Rectal smooth muscle tissue (tissue), 1 donor: ENCODE data around the gene MMS19.

Experiments
- H3K27ac ChIP-seq: one replicate; pipeline ENCODE4 v1.7.0; 2013; ENCODE audit warnings: low read depth, low read length, inconsistent platforms
- H3K27me3 ChIP-seq: one replicate; pipeline ENCODE4 v1.7.0; 2013; ENCODE audit warnings: low read length; ENCODE audit not compliant: control insufficient read depth, insufficient read depth
- H3K36me3 ChIP-seq: one replicate; pipeline ENCODE4 v1.7.0; 2013; ENCODE audit warnings: low read length; ENCODE audit not compliant: control insufficient read depth, insufficient read depth
- H3K4me1 ChIP-seq: one replicate; pipeline ENCODE4 v1.7.0; 2013; ENCODE audit warnings: low read length; ENCODE audit not compliant: control insufficient read depth, insufficient read depth
- H3K4me3 ChIP-seq: one replicate; pipeline ENCODE4 v1.7.0; 2013; ENCODE audit warnings: low read length
- H3K9ac ChIP-seq: one replicate; pipeline ENCODE4 v1.7.0; 2013; ENCODE audit warnings: low read length

Gene MMS19

DNA sequence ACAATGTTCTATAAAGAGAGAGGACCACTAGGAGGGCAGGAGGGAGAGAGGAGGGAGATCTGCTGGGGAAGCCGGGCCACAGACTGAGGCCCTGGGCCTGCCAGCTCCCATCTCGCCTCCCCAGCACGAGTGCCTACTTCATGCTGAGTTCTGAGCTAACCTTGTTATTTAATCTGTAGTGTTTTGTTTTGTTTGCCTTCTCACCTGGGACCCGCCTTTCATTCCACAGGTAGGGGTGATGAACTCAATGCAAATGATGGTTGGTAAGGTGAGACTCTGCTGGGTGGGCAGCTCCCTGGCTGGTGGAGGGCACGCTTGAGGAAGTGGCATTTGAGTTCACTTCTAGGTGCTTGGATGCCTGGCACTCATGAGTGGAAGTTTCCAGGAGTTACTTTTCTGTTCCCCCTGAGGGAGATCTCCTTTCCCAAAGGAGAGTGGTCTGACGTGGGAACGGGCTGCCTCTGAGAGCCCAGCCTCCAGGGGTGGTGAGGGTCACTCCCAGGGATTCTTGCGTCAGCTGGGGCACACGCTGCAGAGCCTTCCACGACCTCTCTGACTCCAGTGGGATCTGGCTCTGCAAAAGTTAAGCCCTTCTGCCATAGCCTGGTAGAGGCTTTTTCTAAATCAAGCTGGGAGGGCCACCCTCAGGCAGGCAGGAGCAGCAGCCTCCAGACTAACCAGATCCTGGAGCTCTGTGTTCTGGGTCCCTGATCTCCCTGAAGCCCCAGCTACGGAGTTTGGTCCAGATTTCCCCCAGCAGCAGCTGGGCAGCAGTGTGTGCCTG lies 22.9 kb upstream of the MMS19 start:
- Histone ChIP-seq H3K27ac (no peak overlapping the region), H3K9ac (no peak overlapping the region), H3K4me1 (peaks cover 2% of the 10 kb centered on the region), H3K27me3 (no peaks in the 10 kb centered on the region), H3K4me3 (no peak overlapping the region), H3K36me3 (no peaks in the 10 kb centered on the region)

DNA sequence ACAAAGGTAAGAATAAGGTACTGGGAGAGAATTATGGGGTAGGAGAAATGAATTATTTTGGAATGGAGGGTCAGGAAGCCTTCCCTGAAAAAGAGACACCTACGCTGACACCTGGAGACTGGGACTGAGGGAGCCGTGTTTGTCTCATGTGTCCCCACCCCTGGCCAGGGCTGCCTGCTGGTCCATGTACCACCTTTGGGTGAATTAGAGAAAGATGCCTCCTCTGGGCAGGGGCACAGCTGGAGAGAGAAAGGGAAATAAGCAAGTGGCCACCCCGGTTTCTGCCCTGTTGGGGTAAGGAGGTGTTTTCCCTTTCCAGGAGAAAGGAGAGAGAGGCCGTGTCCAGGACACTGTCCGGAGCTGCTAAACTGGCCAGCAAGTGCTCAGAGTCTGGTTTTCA lies 22.3 kb upstream of the MMS19 start:
- H3K27ac ChIP-seq, result no peak overlapping the region
- H3K36me3 ChIP-seq, result no peaks in the 10 kb centered on the region
- H3K4me3 ChIP-seq, result no peak overlapping the region
- no peak overlapping the region for H3K9ac ChIP-seq
- H3K4me1 ChIP-seq, result peaks cover 2% of the 10 kb centered on the region
- H3K27me3 ChIP-seq, result no peaks in the 10 kb centered on the region

DNA sequence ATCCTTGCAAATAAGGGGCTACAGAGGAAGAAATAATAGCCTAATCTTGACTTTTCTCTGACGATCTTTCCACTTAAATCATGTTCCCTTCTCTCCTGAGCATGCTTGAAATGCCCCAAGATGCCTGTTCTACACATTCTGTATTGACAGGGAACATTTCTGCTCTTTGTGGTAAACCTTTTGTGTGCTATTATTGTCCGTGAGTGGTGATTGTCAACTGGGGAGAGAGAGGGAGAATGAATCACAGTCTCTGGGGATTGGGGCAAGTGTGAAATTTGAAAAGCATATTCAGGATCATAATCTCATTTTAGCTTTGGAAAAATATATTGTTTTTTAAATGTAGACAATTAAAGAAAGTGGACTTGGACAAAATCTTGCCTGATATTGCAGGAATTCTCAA lies 21.1 kb upstream of the MMS19 start:
- no peak overlapping the region for H3K9ac ChIP-seq
- no peaks in the 10 kb centered on the region for H3K27me3 ChIP-seq
- no peak overlapping the region for H3K27ac ChIP-seq
- H3K4me3 ChIP-seq, result no peak overlapping the region
- no peaks in the 10 kb centered on the region for H3K36me3 ChIP-seq
- peaks cover 2% of the 10 kb centered on the region for H3K4me1 ChIP-seq

DNA sequence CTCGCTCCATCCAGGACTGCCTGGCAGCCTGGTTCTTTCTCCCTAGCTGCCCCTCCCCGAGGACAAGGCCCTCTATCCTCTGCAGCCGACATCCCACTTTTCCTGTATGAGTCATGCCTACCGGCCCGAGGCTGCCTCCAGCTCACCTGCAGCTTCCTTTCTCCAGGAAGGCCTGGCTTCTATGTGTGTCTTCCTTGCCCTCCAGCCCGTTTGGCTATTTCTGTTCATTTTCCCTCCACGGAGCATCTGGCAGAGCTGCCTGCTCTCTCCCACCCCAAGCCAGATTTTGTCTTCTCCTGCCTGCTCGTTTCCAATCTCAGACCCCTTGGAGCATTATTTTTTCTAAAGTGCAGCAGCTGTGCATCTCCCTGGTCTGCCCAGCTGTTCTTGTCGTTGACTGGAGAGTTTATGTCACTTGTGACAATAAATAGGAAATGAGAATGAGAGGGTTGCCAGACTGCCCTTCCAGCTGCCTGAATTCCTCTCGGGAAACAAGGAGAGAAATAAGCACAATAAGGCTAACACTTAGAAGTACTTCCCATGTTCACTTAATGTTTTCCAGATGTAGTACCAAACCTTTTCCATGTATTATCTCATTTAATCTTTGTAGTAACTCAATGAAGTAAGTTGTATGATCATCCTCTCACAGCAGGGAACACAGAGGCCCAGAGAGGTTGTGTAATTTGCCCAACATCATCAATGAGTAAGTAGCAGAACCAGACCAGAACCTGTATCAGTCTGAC lies 20.2 kb upstream of the MMS19 start:
- Histone ChIP-seq H3K36me3 (no peaks in the 10 kb centered on the region), H3K4me3 (no peak overlapping the region), H3K4me1 (peaks cover 2% of the 10 kb centered on the region), H3K27me3 (no peaks in the 10 kb centered on the region), H3K27ac (peak overlapping the region; percentile 7), H3K9ac (no peak overlapping the region)

DNA sequence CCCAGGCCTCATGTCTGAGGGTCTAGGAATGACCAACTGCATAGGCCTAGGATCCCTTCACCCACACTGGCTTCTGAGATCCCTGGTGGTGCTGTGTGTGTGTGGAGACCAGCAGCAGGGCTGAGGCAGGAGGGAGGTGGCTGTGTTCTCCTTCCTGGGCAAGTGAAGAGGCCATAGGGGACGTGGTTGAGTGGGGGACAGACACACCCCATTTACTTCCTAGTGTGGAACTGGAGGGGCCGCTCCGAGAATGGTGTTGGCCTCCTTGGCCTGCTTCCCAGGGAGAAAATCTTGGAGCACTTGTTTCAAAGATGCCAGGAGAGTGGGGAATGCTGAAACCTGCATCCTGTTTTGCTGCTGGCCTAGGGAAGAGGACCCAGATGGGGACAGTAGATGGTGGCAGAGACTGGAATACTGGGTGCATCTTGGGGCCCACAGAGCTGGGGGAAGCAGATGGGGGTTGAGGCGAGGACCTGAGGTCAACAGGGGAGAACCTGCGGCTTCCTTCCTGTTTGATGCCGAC lies 19.6 kb upstream of the MMS19 start:
- H3K4me1 ChIP-seq, result peaks cover 2% of the 10 kb centered on the region
- no peaks in the 10 kb centered on the region for H3K27me3 ChIP-seq
- no peaks in the 10 kb centered on the region for H3K36me3 ChIP-seq
- no peak overlapping the region for H3K27ac ChIP-seq
- H3K4me3 ChIP-seq, result no peak overlapping the region
- no peak overlapping the region for H3K9ac ChIP-seq

DNA sequence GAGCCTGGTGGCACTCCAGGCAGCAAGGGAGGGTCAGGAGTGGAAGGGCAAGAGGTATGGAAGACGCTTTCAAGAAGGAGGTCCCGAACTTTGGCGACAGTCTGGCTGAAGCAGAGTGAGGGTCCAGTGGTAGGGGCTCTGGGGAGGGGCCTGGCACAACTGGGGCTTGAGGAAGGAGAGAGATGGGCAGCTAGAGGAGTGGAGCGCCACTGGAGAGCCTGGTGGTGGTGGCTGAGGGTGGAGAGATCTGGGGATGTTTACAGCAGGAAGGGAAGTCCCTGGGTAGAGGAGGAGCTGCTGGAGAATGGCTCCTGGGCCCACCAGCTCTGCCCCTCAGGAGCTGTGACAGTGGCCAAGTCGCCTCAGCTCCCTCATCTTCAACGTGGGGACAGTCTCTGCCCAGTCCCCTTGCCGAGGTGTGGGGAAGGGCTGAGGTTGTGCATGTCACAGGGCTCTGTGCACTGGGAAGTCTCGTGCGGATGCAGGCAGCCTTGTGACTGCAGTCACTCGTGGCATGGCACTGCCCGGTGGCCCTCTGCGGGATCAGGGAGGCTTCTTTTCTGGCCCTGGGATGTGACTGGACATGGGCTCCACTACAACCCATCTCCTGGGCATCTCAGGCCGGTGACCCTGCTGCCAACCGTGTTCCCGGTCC lies 19.0 kb upstream of the MMS19 start:
- Histone ChIP-seq H3K9ac (no peak overlapping the region), H3K4me1 (peaks cover 2% of the 10 kb centered on the region), H3K36me3 (no peaks in the 10 kb centered on the region)

DNA sequence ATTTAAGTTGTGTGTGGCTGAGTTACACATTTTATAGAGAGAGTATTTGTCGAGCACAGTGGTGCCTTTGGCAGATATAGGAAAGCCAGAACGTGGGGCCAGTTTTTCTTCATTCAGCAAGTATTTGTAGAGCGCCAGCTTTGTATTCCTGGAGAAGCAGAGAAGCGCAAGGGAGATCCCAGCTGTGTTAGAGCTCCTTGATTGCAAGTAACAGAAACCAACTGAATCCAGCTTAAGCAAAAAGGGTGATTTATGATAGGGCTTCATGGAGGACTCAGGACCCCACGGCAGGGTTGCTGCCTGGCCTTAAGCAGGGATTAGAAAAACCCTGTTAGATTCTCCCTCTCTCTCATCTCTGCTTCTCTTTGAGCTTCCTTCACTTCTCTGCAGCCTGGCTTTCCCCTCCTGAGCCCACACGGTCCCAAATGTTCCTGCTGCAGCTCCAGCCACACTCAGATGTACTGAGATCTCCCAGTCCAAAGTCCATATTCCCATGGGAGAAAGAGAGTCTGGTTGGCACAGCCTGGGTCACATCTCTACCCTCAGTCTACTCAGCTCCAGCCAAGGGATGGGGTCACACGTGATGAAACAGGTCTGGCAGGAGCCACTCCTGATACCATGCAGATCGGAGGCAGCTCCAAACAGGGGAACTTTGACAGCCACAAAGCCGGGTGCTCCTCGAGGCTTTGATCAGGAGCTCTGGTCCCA lies 17.2 kb upstream of the MMS19 start:
- H3K27me3 ChIP-seq, result no peaks in the 10 kb centered on the region
- peaks cover 2% of the 10 kb centered on the region for H3K4me1 ChIP-seq
- H3K27ac ChIP-seq, result no peak overlapping the region
- H3K9ac ChIP-seq, result no peak overlapping the region
- H3K36me3 ChIP-seq, result no peaks in the 10 kb centered on the region
- no peak overlapping the region for H3K4me3 ChIP-seq

More for the DNA sequence above, 19.0 kb upstream of the MMS19 start:
- H3K27me3 ChIP-seq, result no peaks in the 10 kb centered on the region
- H3K27ac ChIP-seq, result no peak overlapping the region
- no peak overlapping the region for H3K4me3 ChIP-seq

DNA sequence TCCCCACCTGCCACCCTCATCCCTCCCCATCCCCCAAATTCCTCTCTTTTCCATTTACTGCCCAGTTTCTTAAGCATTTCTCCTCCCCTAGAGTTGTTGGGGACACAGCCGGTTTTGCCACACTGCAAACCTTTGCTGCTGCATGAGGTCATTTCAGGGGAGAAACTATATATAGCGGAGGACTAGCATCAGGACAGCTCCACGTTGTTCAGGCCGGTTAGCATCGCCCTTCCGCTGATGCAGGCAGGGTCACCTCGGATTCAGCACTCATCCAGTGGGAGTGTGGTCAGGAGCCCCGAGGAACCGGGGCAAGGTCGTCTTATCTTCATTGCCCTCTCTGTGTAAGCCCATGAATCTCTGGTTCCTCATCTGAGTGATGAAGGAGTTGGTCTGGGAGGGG lies 16.1 kb upstream of the MMS19 start:
- peaks cover 2% of the 10 kb centered on the region for H3K4me1 ChIP-seq
- no peak overlapping the region for H3K27ac ChIP-seq
- no peaks in the 10 kb centered on the region for H3K27me3 ChIP-seq
- H3K4me3 ChIP-seq, result no peak overlapping the region
- H3K36me3 ChIP-seq, result no peaks in the 10 kb centered on the region
- no peak overlapping the region for H3K9ac ChIP-seq

DNA sequence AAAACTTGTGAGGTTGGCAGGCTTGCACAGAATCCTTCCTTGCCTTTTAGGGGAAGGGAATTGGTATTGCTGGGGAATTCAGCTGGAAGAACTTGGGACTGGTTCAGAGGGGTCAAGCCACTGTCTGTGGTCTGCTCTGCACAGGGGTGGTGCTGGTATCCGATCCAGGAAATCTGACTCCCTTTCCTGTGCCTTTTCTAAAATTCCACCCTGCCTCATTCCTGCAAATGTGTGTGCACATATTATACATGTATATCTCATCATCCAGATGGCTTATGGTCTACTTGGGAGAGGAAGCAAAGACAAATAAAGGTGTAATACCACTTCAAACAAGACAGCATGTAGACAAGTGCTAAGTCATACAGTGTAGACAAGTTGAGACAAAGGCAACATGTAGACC lies 14.8 kb upstream of the MMS19 start:
- peaks cover 2% of the 10 kb centered on the region for H3K4me1 ChIP-seq
- no peaks in the 10 kb centered on the region for H3K36me3 ChIP-seq

DNA sequence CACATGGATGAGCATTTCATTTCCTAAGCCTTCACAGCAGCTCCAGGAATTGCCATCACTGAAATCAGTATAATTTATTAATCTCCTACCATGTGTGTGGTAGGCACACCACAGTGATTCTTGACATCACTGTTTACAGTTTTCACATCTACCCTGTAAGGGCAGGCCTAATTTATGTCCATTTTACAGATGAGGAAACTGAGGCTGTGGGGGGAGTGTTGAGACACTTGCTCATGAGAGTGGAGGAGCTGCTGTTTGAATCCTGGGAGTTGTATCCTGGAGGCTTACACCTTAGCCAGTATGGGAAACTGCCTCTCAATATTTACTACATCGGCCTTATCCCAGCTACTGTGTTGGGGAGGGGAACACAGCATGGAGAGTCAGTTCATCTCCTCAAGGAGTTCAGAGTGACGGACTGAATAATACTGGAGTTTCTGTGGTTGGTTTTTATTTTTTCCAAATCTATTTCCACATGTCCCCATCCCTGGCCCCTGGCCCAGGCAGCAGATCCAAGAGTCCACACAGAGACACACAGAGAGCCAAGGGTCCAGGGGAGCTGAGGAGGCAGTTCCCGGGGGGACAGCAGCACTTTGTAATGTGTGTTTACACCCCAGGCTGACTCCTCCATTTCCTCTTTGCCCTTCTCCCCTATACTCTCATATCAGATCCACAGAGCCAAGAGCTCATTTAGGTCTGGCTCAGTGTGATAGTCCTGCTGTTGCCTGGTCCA lies 13.7 kb upstream of the MMS19 start:
- Histone ChIP-seq H3K36me3 (no peaks in the 10 kb centered on the region), H3K9ac (no peak overlapping the region), H3K4me1 (no peaks in the 10 kb centered on the region), H3K4me3 (no peak overlapping the region), H3K27ac (peak overlapping the region; percentile 41), H3K27me3 (no peaks in the 10 kb centered on the region)

More for the DNA sequence above, 14.8 kb upstream of the MMS19 start:
- H3K4me3 ChIP-seq, result no peak overlapping the region
- no peak overlapping the region for H3K27ac ChIP-seq
- H3K9ac ChIP-seq, result no peak overlapping the region
- no peaks in the 10 kb centered on the region for H3K27me3 ChIP-seq

DNA sequence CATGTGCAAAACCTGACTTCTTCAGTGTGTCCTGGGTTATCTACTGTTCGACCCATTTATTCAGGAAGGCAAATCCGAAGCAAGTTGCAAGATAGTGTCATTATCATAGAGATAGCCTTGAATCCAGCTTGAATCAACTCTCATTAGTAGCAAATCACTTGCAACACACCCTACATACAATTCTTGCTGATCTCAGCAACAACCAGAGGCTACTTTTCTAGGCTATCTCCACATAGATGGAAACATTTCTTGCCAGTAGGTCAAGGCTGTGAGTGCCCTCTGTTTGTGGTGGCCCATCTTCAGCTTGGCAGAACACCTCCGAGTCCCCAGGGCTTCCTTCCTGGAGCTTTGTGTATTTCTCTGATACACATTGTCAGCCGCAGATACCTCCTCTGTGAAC lies 12.5 kb upstream of the MMS19 start:
- H3K9ac ChIP-seq, result no peak overlapping the region
- no peak overlapping the region for H3K27ac ChIP-seq
- no peaks in the 10 kb centered on the region for H3K36me3 ChIP-seq
- H3K27me3 ChIP-seq, result no peaks in the 10 kb centered on the region
- H3K4me3 ChIP-seq, result no peak overlapping the region
- no peaks in the 10 kb centered on the region for H3K4me1 ChIP-seq
